Caco-2 (cell line): ENCODE results near the gene AGAP1. TPM values are rescaled to one million over a fixed set of nuclear protein-coding genes. Genes with fewer than 3 reads are reported as not detected.

Experiments
- BruUV-seq: library from RNA; stranded (reverse); fragments of 400-500 nt; replicated peaks from 2 replicates; lab custom pipeline; 2021; lab: Mats Ljungman, UMichigan
- CTCF ChIA-PET: fragments of 300-600 bp; sonication (Branson Sonifier 250); formaldehyde crosslinking; loops from one replicate; lab custom pipeline; 2022; ENCODE audit warnings: antibody characterized with exemption; lab: Charles Lee
- POLR2A ChIA-PET: fragments of 300-600 bp; sonication (Branson Sonifier 250); formaldehyde crosslinking; loops from one replicate; lab custom pipeline; 2022; ENCODE audit warnings: antibody characterized with exemption; lab: Charles Lee
- DNase-seq, 2 experiments: peaks; one replicate each; pipeline versions ENCODE4 v3.0.0 to v3.0.0-alpha.2; 2020 to 2022
- H3K27me3 ChIP-seq: replicated peaks from 2 replicates; pipeline ENCODE4 v1.6.0; 2011; ENCODE audit warnings: low read length; ENCODE audit not compliant: control insufficient read depth, insufficient read depth
- H3K36me3 ChIP-seq: 2 replicates; pipeline ENCODE4 v1.5.1; 2011; ENCODE audit warnings: low read length; ENCODE audit not compliant: control insufficient read depth, insufficient read depth
- H3K4me1 ChIP-seq: fragments of 250-450 bp; sonication (Bioruptor Pico); 2 replicates; pipeline ENCODE4 v1.5.1; 2020; ENCODE audit warnings: mild to moderate bottlenecking
- H3K4me3 ChIP-seq: 2 replicates; pipeline ENCODE4 v1.5.1; 2011; ENCODE audit warnings: low read depth, mild to moderate bottlenecking, control low read depth, low read length
- H3K9me3 ChIP-seq: fragments of 250-450 bp; sonication (Bioruptor Pico); 2 replicates; pipeline ENCODE4 v1.5.1; 2020; ENCODE audit warnings: mild to moderate bottlenecking, moderate library complexity
- H3K27ac Mint-ChIP-seq: one replicate; pipeline ENCODE4 v1.8.0; 2022; ENCODE audit warnings: mixed read lengths; ENCODE audit not compliant: unreplicated experiment
- H3K27me3 Mint-ChIP-seq: one replicate; pipeline ENCODE4 v1.8.0; 2022; ENCODE audit warnings: mixed read lengths; ENCODE audit not compliant: insufficient read depth, unreplicated experiment
- H3K36me3 Mint-ChIP-seq: one replicate; pipeline ENCODE4 v1.8.0; 2022; ENCODE audit warnings: mild to moderate bottlenecking, mixed read lengths; ENCODE audit not compliant: insufficient read depth, unreplicated experiment
- H3K4me1 Mint-ChIP-seq: one replicate; pipeline ENCODE4 v1.8.0; 2022; ENCODE audit warnings: low read depth, mixed read lengths; ENCODE audit not compliant: unreplicated experiment
- H3K4me3 Mint-ChIP-seq: one replicate; pipeline ENCODE4 v1.8.0; 2022; ENCODE audit warnings: mild to moderate bottlenecking, moderate library complexity, mixed read lengths; ENCODE audit not compliant: unreplicated experiment
- H3K9me3 Mint-ChIP-seq: one replicate; pipeline ENCODE4 v1.8.0; 2022; ENCODE audit warnings: mixed read lengths; ENCODE audit not compliant: unreplicated experiment
- CTCF ChIP-seq, 2 experiments: fragments of 200-600 bp in 1 of 2; IDR thresholded peaks; 1 replicate in 1 of 2; 2 replicates in 1 of 2; pipeline versions ENCODE4 v1.5.1 to v1.8.0; 2011 to 2022; ENCODE audit warnings: antibody characterized with exemption in 1 of 2, control low read depth in 1 of 2, inconsistent platforms in 1 of 2, low read depth in 1 of 2, low read length in 1 of 2, mild to moderate bottlenecking in 1 of 2, moderate library complexity in 1 of 2; ENCODE audit not compliant: insufficient read depth in 1 of 2, severe bottlenecking in 1 of 2, unreplicated experiment in 1 of 2
- intact Hi-C: fragments of 100-400 bp; cut with micrococcal nuclease; formaldehyde crosslinking; loops from one replicate; pipeline ENCODE4 v1.10.0; 2022; ENCODE audit not compliant: unreplicated experiment
- total RNA-seq: library from RNA; stranded (reverse); gene quantifications from 2 replicates; pipeline ENCODE4 v1.2.3, GENCODE V29; 2022

AGAP1 gene
- total RNA-seq, 1 experiment from 2014 or later = 41.7 TPM

GRCh38 chr2:235594964-235595363, 101.1 kb downstream of the AGAP1 start:
- H3K4me3 ChIP-seq = no peak overlapping the region
- H3K36me3 ChIP-seq = no peaks in the 10 kb centered on the region
- ChIA-PET CTCF (interaction anchor here (0.7 to 2.0 kb wide), 4 partner anchors 146 to 161 kb away, joined by 3 to 23 read pairs (median 3); no protein-coding TSS in a partner anchor), POLR2A (no interaction called here)
- BruUV-seq = no TSS peak
- intact Hi-C loops = loop anchor here (1.0 to 5.0 kb wide), 3 partner anchors 151 to 459 kb away; no protein-coding TSS in a partner anchor
- DNase-seq = no peak
- no peak overlapping the region for H3K27ac Mint-ChIP-seq
- H3K27me3 Mint-ChIP-seq = no peaks in the 10 kb centered on the region
- H3K9me3 ChIP-seq = no peaks in the 10 kb centered on the region
- no peaks in the 10 kb centered on the region for H3K9me3 Mint-ChIP-seq
- no peaks in the 10 kb centered on the region for H3K27me3 ChIP-seq
- TF ChIP-seq CTCF (IDR thresholded peaks at IDR 0.05; ENCODE audit: insufficient read depth in 1 of 2, low read depth in 1 of 2, low read length in 1 of 2, severe bottlenecking in 1 of 2, unreplicated experiment in 1 of 2) = no peak
- peaks cover 6% of the 10 kb centered on the region for H3K4me1 Mint-ChIP-seq
- H3K4me1 ChIP-seq = no peaks in the 10 kb centered on the region
- H3K36me3 Mint-ChIP-seq = peaks cover 17% of the 10 kb centered on the region
- no peak overlapping the region for H3K4me3 Mint-ChIP-seq

- H3K4me1 Mint-ChIP-seq = peaks cover 6% of the 10 kb centered on the region
- H3K27me3 ChIP-seq = no peaks in the 10 kb centered on the region
- intact Hi-C loops = loop anchor here (1.0 kb wide), 1 partner anchor 151 kb away; no protein-coding TSS in a partner anchor
- no peaks in the 10 kb centered on the region for H3K27me3 Mint-ChIP-seq
- H3K4me3 Mint-ChIP-seq = no peak overlapping the region
- ChIA-PET CTCF (interaction anchor here (0.7 to 2.0 kb wide), 4 partner anchors 145 to 162 kb away, joined by 3 to 23 read pairs (median 3); no protein-coding TSS in a partner anchor), POLR2A (no interaction called here)
- H3K4me1 ChIP-seq = no peaks in the 10 kb centered on the region
- peaks cover 13% of the 10 kb centered on the region for H3K36me3 Mint-ChIP-seq
- no peaks in the 10 kb centered on the region for H3K9me3 Mint-ChIP-seq
- H3K36me3 ChIP-seq = no peaks in the 10 kb centered on the region
- peak; percentile 64 to 72 for TF ChIP-seq CTCF (IDR thresholded peaks at IDR 0.05; ENCODE audit: insufficient read depth in 1 of 2, low read depth in 1 of 2, low read length in 1 of 2, severe bottlenecking in 1 of 2, unreplicated experiment in 1 of 2)
- BruUV-seq = no TSS peak
- no peaks in the 10 kb centered on the region for H3K9me3 ChIP-seq
- no peak overlapping the region for H3K4me3 ChIP-seq
- H3K27ac Mint-ChIP-seq = no peak overlapping the region
- peak; percentile 45 to 65 for DNase-seq
Measured at GRCh38 chr2:235595422-235596010, 101.7 kb downstream of the AGAP1 start.

- Mint-ChIP-seq H3K36me3 (peaks cover 11% of the 10 kb centered on the region), H3K4me3 (no peak overlapping the region), H3K9me3 (no peaks in the 10 kb centered on the region), H3K27me3 (no peaks in the 10 kb centered on the region), H3K4me1 (peaks cover 6% of the 10 kb centered on the region), H3K27ac (no peak overlapping the region)
- Histone ChIP-seq H3K9me3 (no peaks in the 10 kb centered on the region), H3K36me3 (no peaks in the 10 kb centered on the region), H3K27me3 (no peaks in the 10 kb centered on the region), H3K4me3 (no peak overlapping the region), H3K4me1 (no peaks in the 10 kb centered on the region)
- no TSS peak for BruUV-seq
- POLR2A ChIA-PET = no interaction called here
- no peak for DNase-seq
- CTCF ChIA-PET = interaction anchor here (2.0 kb wide), 1 partner anchor 150 kb away, joined by 23 read pairs; no protein-coding TSS in a partner anchor
- no peak for TF ChIP-seq CTCF (IDR thresholded peaks at IDR 0.05; ENCODE audit: insufficient read depth in 1 of 2, low read depth in 1 of 2, low read length in 1 of 2, severe bottlenecking in 1 of 2, unreplicated experiment in 1 of 2)
- intact Hi-C loops = no loop called here
Measured at GRCh38 chr2:235596272-235596671, 102.4 kb downstream of the AGAP1 start.
